ENCODE data around the gene SYNPO2. TPM values are rescaled to one million over a fixed set of nuclear protein-coding genes. Genes with fewer than 3 reads are reported as not detected.

SYNPO2 gene
- total RNA-seq, 4 donors from 2014 or later = 144 to 400 (median 228) TPM

DNA sequence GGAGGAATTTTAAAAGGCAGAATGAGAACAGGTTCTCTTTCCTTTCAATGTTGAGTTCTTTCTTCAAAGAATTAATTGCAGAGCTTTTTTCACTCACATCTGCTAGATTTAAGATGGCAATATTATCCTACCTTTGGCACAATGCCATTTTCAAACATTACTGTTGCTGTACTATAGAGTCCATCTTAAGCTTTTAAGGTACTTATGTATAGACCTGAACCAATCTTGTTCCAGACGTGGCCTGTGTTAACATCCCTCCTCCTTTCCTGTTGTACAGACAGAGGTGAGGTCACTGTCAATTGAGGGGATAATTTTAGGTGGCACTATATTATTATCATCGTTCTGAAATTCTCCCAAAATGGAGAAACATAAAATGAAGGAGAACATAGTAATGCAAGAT is 194.0 kb downstream of the SYNPO2 start:
- H3K27ac ChIP-seq = peak overlapping the region in 1 of 2 donors; percentile 66
- no peak for TF ChIP-seq POLR2A (IDR thresholded peaks at IDR 0.05)
- TF ChIP-seq, protein P1, sequence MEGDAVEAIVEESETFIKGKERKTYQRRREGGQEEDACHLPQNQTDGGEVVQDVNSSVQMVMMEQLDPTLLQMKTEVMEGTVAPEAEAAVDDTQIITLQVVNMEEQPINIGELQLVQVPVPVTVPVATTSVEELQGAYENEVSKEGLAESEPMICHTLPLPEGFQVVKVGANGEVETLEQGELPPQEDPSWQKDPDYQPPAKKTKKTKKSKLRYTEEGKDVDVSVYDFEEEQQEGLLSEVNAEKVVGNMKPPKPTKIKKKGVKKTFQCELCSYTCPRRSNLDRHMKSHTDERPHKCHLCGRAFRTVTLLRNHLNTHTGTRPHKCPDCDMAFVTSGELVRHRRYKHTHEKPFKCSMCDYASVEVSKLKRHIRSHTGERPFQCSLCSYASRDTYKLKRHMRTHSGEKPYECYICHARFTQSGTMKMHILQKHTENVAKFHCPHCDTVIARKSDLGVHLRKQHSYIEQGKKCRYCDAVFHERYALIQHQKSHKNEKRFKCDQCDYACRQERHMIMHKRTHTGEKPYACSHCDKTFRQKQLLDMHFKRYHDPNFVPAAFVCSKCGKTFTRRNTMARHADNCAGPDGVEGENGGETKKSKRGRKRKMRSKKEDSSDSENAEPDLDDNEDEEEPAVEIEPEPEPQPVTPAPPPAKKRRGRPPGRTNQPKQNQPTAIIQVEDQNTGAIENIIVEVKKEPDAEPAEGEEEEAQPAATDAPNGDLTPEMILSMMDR (IDR thresholded peaks at IDR 0.05) = no peak
- H3K4me1 ChIP-seq = no peaks in the 10 kb centered on the region
- no peaks in the 10 kb centered on the region for H3K36me3 ChIP-seq
- H3K4me3 ChIP-seq = no peak overlapping the region
- no peaks in the 10 kb centered on the region for H3K9me3 ChIP-seq
- H3K27me3 ChIP-seq = no peaks in the 10 kb centered on the region
- intact Hi-C loops (cut with DNase I; ENCODE audit: low total_unique reads) = no loop called here
- DNase-seq = no peak

DNA sequence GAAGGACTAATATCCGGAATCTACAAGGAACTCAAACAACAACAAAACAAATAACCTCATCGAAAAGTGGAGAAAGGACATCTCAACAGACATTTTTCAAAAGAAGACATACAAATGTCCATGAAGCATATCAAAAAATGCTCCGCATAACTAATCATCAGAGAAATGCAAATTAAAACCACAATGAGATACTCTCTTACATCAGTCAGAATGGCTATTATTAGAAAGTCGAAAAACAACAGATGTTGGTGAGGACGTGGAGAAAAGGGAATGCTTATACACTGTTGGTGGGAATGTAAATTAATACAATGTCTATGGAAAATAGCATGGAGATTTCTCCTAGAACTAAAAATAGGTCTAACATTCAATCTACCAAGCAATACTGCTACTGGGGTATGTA is 195.9 kb downstream of the SYNPO2 start:
- H3K27me3 ChIP-seq = no peaks in the 10 kb centered on the region
- H3K36me3 ChIP-seq = no peaks in the 10 kb centered on the region
- intact Hi-C loops (cut with DNase I; ENCODE audit: low total_unique reads) = no loop called here
- TF ChIP-seq, protein P1 (IDR thresholded peaks at IDR 0.05) = no peak
- no peak for TF ChIP-seq POLR2A (IDR thresholded peaks at IDR 0.05)
- no peaks in the 10 kb centered on the region for H3K4me1 ChIP-seq
- no peaks in the 10 kb centered on the region for H3K9me3 ChIP-seq
- H3K27ac ChIP-seq = no peak overlapping the region
- H3K4me3 ChIP-seq = no peak overlapping the region
- DNase-seq = no peak

- Histone ChIP-seq H3K4me3 (no peak overlapping the region), H3K36me3 (no peaks in the 10 kb centered on the region), H3K27me3 (no peaks in the 10 kb centered on the region), H3K27ac (peak overlapping the region in 1 of 2 donors; percentile 53), H3K9me3 (no peaks in the 10 kb centered on the region), H3K4me1 (no peaks in the 10 kb centered on the region)
- no peak for DNase-seq
- intact Hi-C loops (cut with DNase I; ENCODE audit: low total_unique reads) = no loop called here
- TF ChIP-seq POLR2A (IDR thresholded peaks at IDR 0.05) = no peak
- TF ChIP-seq, protein P1 (IDR thresholded peaks at IDR 0.05) = peak in 3 of 4 experiments; percentile 9 to 22 (median 11)
Measured at GRCh38 chr4:119087121-119087520, 198.5 kb downstream of the SYNPO2 start.

GRCh38 chr4:119087656-119088055 is 199.0 kb downstream of the SYNPO2 start:
- DNase-seq = no peak
- intact Hi-C loops (cut with DNase I; ENCODE audit: low total_unique reads) = no loop called here
- TF ChIP-seq, protein P1 (IDR thresholded peaks at IDR 0.05) = no peak
- no peak for TF ChIP-seq POLR2A (IDR thresholded peaks at IDR 0.05)
- no peaks in the 10 kb centered on the region for H3K9me3 ChIP-seq
- no peaks in the 10 kb centered on the region for H3K36me3 ChIP-seq
- H3K4me1 ChIP-seq = no peaks in the 10 kb centered on the region
- no peaks in the 10 kb centered on the region for H3K27me3 ChIP-seq
- H3K4me3 ChIP-seq = no peak overlapping the region
- H3K27ac ChIP-seq = no peak overlapping the region

GRCh38 chr4:119093042-119093827 is 204.6 kb downstream of the SYNPO2 start:
- no peak for TF ChIP-seq POLR2A (IDR thresholded peaks at IDR 0.05)
- TF ChIP-seq, protein P1 (IDR thresholded peaks at IDR 0.05) = no peak
- Histone ChIP-seq H3K27ac (peak overlapping the region; percentile 12 to 57), H3K27me3 (no peaks in the 10 kb centered on the region), H3K9me3 (no peaks in the 10 kb centered on the region), H3K4me3 (no peak overlapping the region), H3K4me1 (no peaks in the 10 kb centered on the region), H3K36me3 (no peaks in the 10 kb centered on the region)
- no peak for DNase-seq
- intact Hi-C loops (cut with DNase I; ENCODE audit: low total_unique reads) = no loop called here
